BE2C (cell line): ENCODE results near the gene GHR.

Source experiments
- DNase-seq: peaks from one replicate; pipeline ENCODE4 v3.0.0-alpha.2; 2020
- H3K27me3 ChIP-seq: fragments of 250-450 bp; sonication (Bioruptor Pico); 2 replicates; pipeline ENCODE4 v1.5.1; 2020; ENCODE audit warnings: mild to moderate bottlenecking
- H3K36me3 ChIP-seq: fragments of 250-450 bp; sonication (Bioruptor Pico); 2 replicates; pipeline ENCODE4 v1.5.1; 2020; ENCODE audit warnings: mild to moderate bottlenecking
- H3K4me1 ChIP-seq: fragments of 250-450 bp; sonication (Bioruptor Pico); 2 replicates; pipeline ENCODE4 v1.5.1; 2020
- H3K4me3 ChIP-seq: 2 replicates; pipeline ENCODE4 v1.5.1; 2011; ENCODE audit warnings: low read depth, low read length
- H3K9me3 ChIP-seq: fragments of 250-450 bp; sonication (Bioruptor Pico); 2 replicates; pipeline ENCODE4 v1.5.1; 2020
- TF ChIP-seq, protein P1 (sequence below): IDR thresholded peaks from 2 replicates; pipeline ENCODE4 v1.5.1; 2012; ENCODE audit warnings: mild to moderate bottlenecking, low read depth, low read length

Gene GHR

GRCh38 chr5:42492974-42493373 lies 69.7 kb downstream of the GHR start:
- no peaks in the 10 kb centered on the region for H3K4me1 ChIP-seq
- no peaks in the 10 kb centered on the region for H3K36me3 ChIP-seq
- H3K4me3 ChIP-seq = no peak overlapping the region
- H3K27me3 ChIP-seq = no peaks in the 10 kb centered on the region
- DNase-seq = no peak
- TF ChIP-seq, protein P1, sequence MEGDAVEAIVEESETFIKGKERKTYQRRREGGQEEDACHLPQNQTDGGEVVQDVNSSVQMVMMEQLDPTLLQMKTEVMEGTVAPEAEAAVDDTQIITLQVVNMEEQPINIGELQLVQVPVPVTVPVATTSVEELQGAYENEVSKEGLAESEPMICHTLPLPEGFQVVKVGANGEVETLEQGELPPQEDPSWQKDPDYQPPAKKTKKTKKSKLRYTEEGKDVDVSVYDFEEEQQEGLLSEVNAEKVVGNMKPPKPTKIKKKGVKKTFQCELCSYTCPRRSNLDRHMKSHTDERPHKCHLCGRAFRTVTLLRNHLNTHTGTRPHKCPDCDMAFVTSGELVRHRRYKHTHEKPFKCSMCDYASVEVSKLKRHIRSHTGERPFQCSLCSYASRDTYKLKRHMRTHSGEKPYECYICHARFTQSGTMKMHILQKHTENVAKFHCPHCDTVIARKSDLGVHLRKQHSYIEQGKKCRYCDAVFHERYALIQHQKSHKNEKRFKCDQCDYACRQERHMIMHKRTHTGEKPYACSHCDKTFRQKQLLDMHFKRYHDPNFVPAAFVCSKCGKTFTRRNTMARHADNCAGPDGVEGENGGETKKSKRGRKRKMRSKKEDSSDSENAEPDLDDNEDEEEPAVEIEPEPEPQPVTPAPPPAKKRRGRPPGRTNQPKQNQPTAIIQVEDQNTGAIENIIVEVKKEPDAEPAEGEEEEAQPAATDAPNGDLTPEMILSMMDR = no peak
- H3K9me3 ChIP-seq = no peaks in the 10 kb centered on the region

GRCh38 chr5:42494414-42494813 lies 71.2 kb downstream of the GHR start:
- no peaks in the 10 kb centered on the region for H3K4me1 ChIP-seq
- no peaks in the 10 kb centered on the region for H3K36me3 ChIP-seq
- no peaks in the 10 kb centered on the region for H3K27me3 ChIP-seq
- no peak overlapping the region for H3K4me3 ChIP-seq
- H3K9me3 ChIP-seq = no peaks in the 10 kb centered on the region
- TF ChIP-seq, protein P1 = no peak
- no peak for DNase-seq

- TF ChIP-seq, protein P1 = no peak
- Histone ChIP-seq H3K36me3 (no peaks in the 10 kb centered on the region), H3K4me3 (no peak overlapping the region), H3K4me1 (no peaks in the 10 kb centered on the region), H3K9me3 (no peaks in the 10 kb centered on the region), H3K27me3 (no peaks in the 10 kb centered on the region)
- no peak for DNase-seq
Observed at GRCh38 chr5:42495914-42496313, 72.7 kb downstream of the GHR start.

GRCh38 chr5:42496397-42497156 lies 73.3 kb downstream of the GHR start:
- no peak for DNase-seq
- Histone ChIP-seq H3K9me3 (no peaks in the 10 kb centered on the region), H3K27me3 (no peaks in the 10 kb centered on the region), H3K4me3 (no peak overlapping the region), H3K4me1 (no peaks in the 10 kb centered on the region), H3K36me3 (no peaks in the 10 kb centered on the region)
- TF ChIP-seq, protein P1 = no peak

- DNase-seq = no peak
- Histone ChIP-seq H3K4me3 (no peak overlapping the region), H3K4me1 (no peaks in the 10 kb centered on the region), H3K27me3 (no peaks in the 10 kb centered on the region), H3K36me3 (no peaks in the 10 kb centered on the region), H3K9me3 (no peaks in the 10 kb centered on the region)
- TF ChIP-seq, protein P1 = no peak
Observed at GRCh38 chr5:42498000-42498399, 74.8 kb downstream of the GHR start.

GRCh38 chr5:42499016-42499415 lies 75.8 kb downstream of the GHR start:
- H3K9me3 ChIP-seq = no peaks in the 10 kb centered on the region
- TF ChIP-seq, protein P1 = no peak
- no peak for DNase-seq
- H3K27me3 ChIP-seq = no peaks in the 10 kb centered on the region
- H3K4me3 ChIP-seq = no peak overlapping the region
- no peaks in the 10 kb centered on the region for H3K36me3 ChIP-seq
- no peaks in the 10 kb centered on the region for H3K4me1 ChIP-seq
